Esophagus muscularis mucosa (tissue), 4 donors: ENCODE measurements around the gene ATP5IF1.

Experiments
- EP300 ChIP-seq: sonication (generic); formaldehyde crosslinking; IDR thresholded peaks from one replicate; pipeline ENCODE4 v1.6.1; 2017; ENCODE audit warnings: antibody characterized with exemption
- POLR2A ChIP-seq: fragments of 450-650 bp; IDR thresholded peaks from one replicate; pipeline ENCODE4 v1.6.1; 2017; ENCODE audit warnings: antibody characterized with exemption, moderate library complexity, mild to moderate bottlenecking, low read depth
- TF ChIP-seq, protein P1 (sequence below), 3 experiments: fragments of 200-600 bp in 2 of 3; fragments of 450-650 bp in 1 of 3; sonication (generic) in 2 of 3; IDR thresholded peaks; one replicate each; pipeline ENCODE4 v1.5.1; 2017 to 2019; ENCODE audit warnings: antibody characterized with exemption in 3 of 3, mild to moderate bottlenecking in 2 of 3, moderate library complexity in 1 of 3

DNA sequence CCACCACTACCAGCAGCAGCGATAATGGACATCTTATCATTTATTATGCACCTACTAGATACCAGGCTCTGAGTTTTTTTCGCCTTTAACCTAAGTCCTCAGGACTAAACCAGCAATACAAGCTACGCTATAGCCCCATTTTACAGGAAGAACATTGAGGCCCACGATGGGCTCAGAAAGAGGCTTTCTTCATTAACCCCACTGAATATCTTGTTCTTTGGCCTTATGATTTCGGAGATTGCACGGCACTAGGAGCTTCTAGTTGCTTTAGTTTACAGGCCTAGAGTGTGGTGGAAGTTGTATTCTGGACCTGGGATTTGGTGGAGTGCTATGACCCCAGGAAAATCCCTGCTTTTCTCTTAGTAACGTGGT, 24.9 kb downstream of the ATP5IF1 start:
- TF ChIP-seq POLR2A (no peak), EP300 (no peak)
- TF ChIP-seq, protein P1, sequence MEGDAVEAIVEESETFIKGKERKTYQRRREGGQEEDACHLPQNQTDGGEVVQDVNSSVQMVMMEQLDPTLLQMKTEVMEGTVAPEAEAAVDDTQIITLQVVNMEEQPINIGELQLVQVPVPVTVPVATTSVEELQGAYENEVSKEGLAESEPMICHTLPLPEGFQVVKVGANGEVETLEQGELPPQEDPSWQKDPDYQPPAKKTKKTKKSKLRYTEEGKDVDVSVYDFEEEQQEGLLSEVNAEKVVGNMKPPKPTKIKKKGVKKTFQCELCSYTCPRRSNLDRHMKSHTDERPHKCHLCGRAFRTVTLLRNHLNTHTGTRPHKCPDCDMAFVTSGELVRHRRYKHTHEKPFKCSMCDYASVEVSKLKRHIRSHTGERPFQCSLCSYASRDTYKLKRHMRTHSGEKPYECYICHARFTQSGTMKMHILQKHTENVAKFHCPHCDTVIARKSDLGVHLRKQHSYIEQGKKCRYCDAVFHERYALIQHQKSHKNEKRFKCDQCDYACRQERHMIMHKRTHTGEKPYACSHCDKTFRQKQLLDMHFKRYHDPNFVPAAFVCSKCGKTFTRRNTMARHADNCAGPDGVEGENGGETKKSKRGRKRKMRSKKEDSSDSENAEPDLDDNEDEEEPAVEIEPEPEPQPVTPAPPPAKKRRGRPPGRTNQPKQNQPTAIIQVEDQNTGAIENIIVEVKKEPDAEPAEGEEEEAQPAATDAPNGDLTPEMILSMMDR (IDR thresholded peaks at IDR 0.05), result no peak
